ENCODE measurements around the gene GGCX.

GGCX gene

GRCh38 chr2:85525567-85525966 is 35.7 kb downstream of the GGCX start:
- Histone ChIP-seq H3K27ac (replicated peaks) (peak overlapping the region; percentile 78), H3K4me3 (replicated peaks; ENCODE audit: insufficient read depth, low read length) (no peak overlapping the region), H3K27me3 (ENCODE audit: insufficient read depth, poor library complexity, severe bottlenecking) (no peaks in the 10 kb centered on the region)
- DNase-seq (ENCODE audit: low read depth in 1 of 2, low spot score in 1 of 2): peak in 1 of 2 experiments; percentile 73
- no peak for TF ChIP-seq REST (IDR thresholded peaks at IDR 0.05; ENCODE audit: insufficient replicate concordance, low read depth)
- peak; percentile 58; the same call in 1 of the 2 replicates for TF ChIP-seq SPI1 (IDR thresholded peaks at IDR 0.05; ENCODE audit: borderline replicate concordance, low read depth)

- no peak for DNase-seq (ENCODE audit: low read depth in 1 of 2, low spot score in 1 of 2)
- TF ChIP-seq POLR2AphosphoS5 (IDR thresholded peaks at IDR 0.05; ENCODE audit: low read depth) (no peak), REST (IDR thresholded peaks at IDR 0.05; ENCODE audit: insufficient replicate concordance, low read depth) (no peak), GABPA (IDR thresholded peaks at IDR 0.05; ENCODE audit: low read depth) (no peak), SPI1 (IDR thresholded peaks at IDR 0.05; ENCODE audit: borderline replicate concordance, low read depth) (no peak), CTCF (IDR thresholded peaks at IDR 0.05; ENCODE audit: insufficient read depth, low read length) (no peak)
- no peak overlapping the region for H3K4me3 ChIP-seq (replicated peaks; ENCODE audit: insufficient read depth, low read length)
- H3K27ac ChIP-seq (replicated peaks): peak overlapping the region; percentile 78
- H3K27me3 ChIP-seq (ENCODE audit: insufficient read depth, poor library complexity, severe bottlenecking): no peaks in the 10 kb centered on the region
Measured at GRCh38 chr2:85525029-85525428, 36.3 kb downstream of the GGCX start.

- TF ChIP-seq POLR2AphosphoS5 (IDR thresholded peaks at IDR 0.05; ENCODE audit: low read depth) (0 out of 2 replicates have a peak, but pooled peaks have one; percentile 29), SPI1 (IDR thresholded peaks at IDR 0.05; ENCODE audit: borderline replicate concordance, low read depth) (no peak), CTCF (IDR thresholded peaks at IDR 0.05; ENCODE audit: insufficient read depth, low read length) (no peak), GABPA (IDR thresholded peaks at IDR 0.05; ENCODE audit: low read depth) (no peak), REST (IDR thresholded peaks at IDR 0.05; ENCODE audit: insufficient replicate concordance, low read depth) (peak; percentile 83)
- peak in 1 of 2 experiments; percentile 72 for DNase-seq (ENCODE audit: low read depth in 1 of 2, low spot score in 1 of 2)
- peak overlapping the region; percentile 78 for H3K27ac ChIP-seq (replicated peaks)
- H3K4me3 ChIP-seq (replicated peaks; ENCODE audit: insufficient read depth, low read length): no peak overlapping the region
- H3K27me3 ChIP-seq (ENCODE audit: insufficient read depth, poor library complexity, severe bottlenecking): no peaks in the 10 kb centered on the region
Measured at GRCh38 chr2:85524336-85524908, 36.9 kb downstream of the GGCX start.

All from HL-60 (cell line).